GM12878 (cell line): ENCODE measurements around the gene GPRC5B. TPM values are rescaled to one million over a fixed set of nuclear protein-coding genes. Genes with fewer than 3 reads are reported as not detected.

Source experiments
- ATAC-seq: fragments of 200-7000 bp; cut with Tn5 transposase; 3 replicates; pipeline ENCODE4 v1.9.1; 2020; ENCODE audit warnings: mild to moderate bottlenecking, moderate library complexity
- BruUV-seq: library from RNA; stranded (reverse); fragments of 400-500 nt; replicated peaks from 2 replicates; lab custom pipeline; 2021; lab: Mats Ljungman, UMichigan
- CTCF ChIA-PET: fragments of 300-600 bp; sonication (Branson Sonifier 250); formaldehyde crosslinking; extraction: SDS; loops from one replicate; lab custom pipeline; 2021; ENCODE audit warnings: inconsistent platforms; lab: Yijun Ruan, JAX
- POLR2A ChIA-PET: fragments of 350-600 bp; formaldehyde crosslinking; extraction: SDS; loops from one replicate; lab custom pipeline; 2021; ENCODE audit warnings: inconsistent platforms; lab: Charles Lee
- RAD21 ChIA-PET: fragments of 300-600 bp; sonication (Branson Sonifier 250); formaldehyde crosslinking; loops from one replicate; lab custom pipeline; 2023; ENCODE audit warnings: antibody characterized with exemption; ENCODE audit not compliant: unreplicated experiment; lab: Charles Lee
- SMC1A ChIA-PET: fragments of 300-600 bp; sonication (Branson Sonifier 250); formaldehyde crosslinking; loops from one replicate; lab custom pipeline; 2023; ENCODE audit not compliant: unreplicated experiment, uncharacterized antibody; lab: Charles Lee
- DNase-seq: peaks from one replicate; pipeline ENCODE4 v3.0.0-alpha.2; 2011; ENCODE audit warnings: low read depth, low spot score
- FAIRE-seq: peaks from 3 replicates; lab custom pipeline; 2011; peaks lifted over from hg19 to GRCh38; lab: Jason Lieb, UNC
- H2AFZ ChIP-seq: 2 replicates; pipeline ENCODE4 v1.6.0; 2011; ENCODE audit warnings: low read depth, low read length, control low read depth; ENCODE audit not compliant: control insufficient read depth
- H3K27ac ChIP-seq: 2 replicates; pipeline ENCODE4 v1.5.1; 2011; ENCODE audit warnings: control low read depth; ENCODE audit not compliant: control insufficient read depth, insufficient read depth
- H3K27me3 ChIP-seq, 2 experiments: replicated peaks in 1 of 2; 2 replicates each; pipeline versions ENCODE4 v1.6.0 to v1.6.1; 2011; ENCODE audit warnings: low read length in 1 of 2; ENCODE audit not compliant: control insufficient read depth in 2 of 2, insufficient read depth in 2 of 2
- H3K36me3 ChIP-seq, 2 experiments: 2 replicates each; pipeline ENCODE4 v1.5.1; 2011; ENCODE audit warnings: low read length in 1 of 2; ENCODE audit not compliant: control insufficient read depth in 2 of 2, insufficient read depth in 2 of 2
- H3K4me1 ChIP-seq: 2 replicates; pipeline ENCODE4 v1.6.1; 2011; ENCODE audit warnings: mild to moderate bottlenecking, low read length, moderate library complexity, mixed read lengths; ENCODE audit not compliant: control insufficient read depth, insufficient read depth
- H3K4me2 ChIP-seq: 2 replicates; pipeline ENCODE4 v1.6.0; 2011; ENCODE audit warnings: control low read depth; ENCODE audit not compliant: control insufficient read depth, insufficient read depth
- H3K4me3 ChIP-seq: fragments of 200-600 bp; sonication (generic); 2 replicates; pipeline ENCODE4 v1.5.1; 2016
- H3K79me2 ChIP-seq: 2 replicates; pipeline ENCODE4 v1.6.0; 2011; ENCODE audit warnings: low read length; ENCODE audit not compliant: control insufficient read depth, insufficient read depth
- H3K9ac ChIP-seq: 2 replicates; pipeline ENCODE4 v1.8.0; 2011; ENCODE audit warnings: low read length, control low read depth, mixed read lengths; ENCODE audit not compliant: control insufficient read depth, insufficient read depth
- H3K9me3 ChIP-seq: replicated peaks from 3 replicates; pipeline ENCODE4 v1.5.1; 2011; ENCODE audit warnings: mild to moderate bottlenecking, low read length; ENCODE audit not compliant: control insufficient read depth, insufficient read depth
- H4K20me1 ChIP-seq: 2 replicates; pipeline ENCODE4 v1.6.0; 2011; ENCODE audit not compliant: control insufficient read depth, insufficient read depth
- FOXM1 ChIP-seq: IDR thresholded peaks from 2 replicates; pipeline ENCODE4 v1.6.1; 2012; ENCODE audit warnings: low read depth, mild to moderate bottlenecking, inconsistent platforms, low read length, moderate library complexity
- GATAD2B ChIP-seq: fragments of 450-650 bp; conservative IDR thresholded peaks from 2 replicates; pipeline ENCODE4 v1.6.1; 2017; ENCODE audit warnings: low read depth, mild to moderate bottlenecking, moderate library complexity
- JUNB ChIP-seq: IDR thresholded peaks from 2 replicates; pipeline ENCODE4 v1.6.1; 2016; ENCODE audit warnings: antibody characterized with exemption, mild to moderate bottlenecking
- MEF2A ChIP-seq: IDR thresholded peaks from 2 replicates; pipeline ENCODE4 v1.6.1; 2011; ENCODE audit warnings: low read depth, mild to moderate bottlenecking, low read length, moderate library complexity; ENCODE audit not compliant: insufficient read depth
- RBBP5 ChIP-seq: fragments of 200-600 bp; sonication (generic); conservative IDR thresholded peaks from 2 replicates; pipeline ENCODE4 v1.6.1; 2016
- WRNIP1 ChIP-seq: IDR thresholded peaks from 2 replicates; pipeline ENCODE4 v1.6.1; 2011; ENCODE audit warnings: low read depth, low read length, improper control_type of control experiment, borderline replicate concordance
- ZBED1 ChIP-seq: IDR thresholded peaks from 2 replicates; pipeline ENCODE4 v1.6.1; 2016; ENCODE audit warnings: borderline replicate concordance
- ZNF622 ChIP-seq: fragments of 450-650 bp; IDR thresholded peaks from 2 replicates; pipeline ENCODE4 v1.6.1; 2017; ENCODE audit warnings: mild to moderate bottlenecking, inconsistent platforms
- WGBS: methylation state at CpG from one replicate; pipeline ENCODE4 v1.1.6; 2016; ENCODE audit warnings: low lambda C conversion rate; ENCODE audit not compliant: insufficient replicate concordance, insufficient coverage; ENCODE audit errors: missing lambda C conversion rate; 5-methylcytosine and 5-hydroxymethylcytosine counted together
- in situ Hi-C: fragments of 300-500 bp; cut with MboI; formaldehyde crosslinking; loops from 9 replicates; pipeline ENCODE4 v1.14.3; 2018; ENCODE audit warnings: mixed read lengths
- intact Hi-C: fragments of 100-400 bp; cut with micrococcal nuclease; formaldehyde crosslinking; loops from one replicate; pipeline ENCODE4 v1.14.2; 2022; ENCODE audit not compliant: unreplicated experiment
- polyA plus RNA-seq, 11 experiments: library from polyadenylated mRNA; depleted of rRNA in 4 of 11; unstranded in 6 of 11; stranded (reverse) in 5 of 11; fragments of >200 nt; fragmentation: Nextera tagmentation in 4 of 11; fragmentation: Illumina TruSeq in 1 of 11; extraction: Ambion mirVana in 4 of 11; extraction: Trizol in 1 of 11; gene quantifications; 1 replicate in 1 of 11; 2 replicates in 10 of 11; pipeline versions ENCODE4 v1.2.1 to v1.2.3, GENCODE V29; 2011 to 2016; ENCODE audit warnings: inconsistent platforms in 2 of 11, missing spikeins in 2 of 11, low read depth in 1 of 11
- total RNA-seq, 4 experiments: library from RNA; depleted of rRNA in 3 of 4; stranded (reverse); fragments of >200 nt in 3 of 4; fragmentation: Illumina TruSeq in 1 of 4; extraction: Trizol in 1 of 4; gene quantifications; 2 replicates each; pipeline versions ENCODE4 v1.2.1 to v1.2.3, GENCODE V29; 2013 to 2021
- TF ChIP-seq, protein P1 (sequence below): fragments of 450-650 bp; formaldehyde crosslinking; IDR thresholded peaks from 2 replicates; pipeline ENCODE4 v1.5.0; 2022; ENCODE audit warnings: mild to moderate bottlenecking, missing genetic modification characterization
- TF ChIP-seq, protein P2 (sequence below): fragments of 450-650 bp; IDR thresholded peaks from 2 replicates; pipeline ENCODE4 v1.6.1; 2016; ENCODE audit warnings: mild to moderate bottlenecking
- TF ChIP-seq, protein P3 (sequence below): fragments of 450-650 bp; IDR thresholded peaks from 2 replicates; pipeline ENCODE4 v1.6.1; 2016; ENCODE audit warnings: mild to moderate bottlenecking

Gene GPRC5B
- total and polyA plus RNA-seq, 10 of the 15 experiments (the other 5 are each of a cell fraction or from before 2014, with no cell fraction given): 0.01 to 0.42 (median 0.15) TPM; not detected in 2

DNA sequence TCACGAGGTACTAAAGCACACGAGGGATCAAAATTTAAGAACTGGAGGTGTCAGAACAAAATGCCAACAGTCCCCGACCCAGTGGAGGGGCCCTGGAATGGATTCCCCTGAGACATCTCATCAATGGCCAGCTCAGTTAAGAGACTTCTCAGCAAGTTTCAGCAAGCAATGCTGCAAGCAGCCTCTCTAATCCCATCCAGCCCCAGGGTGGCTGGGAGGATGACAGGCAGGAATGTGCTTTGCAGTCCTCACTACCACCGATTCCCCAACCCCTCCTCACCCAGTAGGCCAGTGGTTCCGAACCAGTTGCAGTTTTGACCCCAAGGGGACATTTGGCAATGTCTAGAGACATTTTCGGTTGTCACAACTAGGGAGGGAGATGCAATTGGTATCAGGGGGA, 8.7 kb downstream of the GPRC5B start:
- Histone ChIP-seq H3K9me3 (no peaks in the 10 kb centered on the region), H4K20me1 (no peaks in the 10 kb centered on the region), H3K79me2 (no peaks in the 10 kb centered on the region), H3K4me2 (no peak overlapping the region), H3K4me1 (no peaks in the 10 kb centered on the region), H2AFZ (no peak overlapping the region), H3K36me3 (no peaks in the 10 kb centered on the region), H3K27me3 (no peaks in the 10 kb centered on the region), H3K27ac (no peak overlapping the region), H3K9ac (no peak overlapping the region), H3K4me3 (no peak overlapping the region)
- DNase-seq (no peak), ATAC-seq (no peak), FAIRE-seq (no peak)
- in situ Hi-C loops: no loop called here
- ChIA-PET CTCF (no interaction called here), POLR2A (no interaction called here), SMC1A (no interaction called here), RAD21 (no interaction called here)
- BruUV-seq: no TSS peak
- TF ChIP-seq, protein P1, sequence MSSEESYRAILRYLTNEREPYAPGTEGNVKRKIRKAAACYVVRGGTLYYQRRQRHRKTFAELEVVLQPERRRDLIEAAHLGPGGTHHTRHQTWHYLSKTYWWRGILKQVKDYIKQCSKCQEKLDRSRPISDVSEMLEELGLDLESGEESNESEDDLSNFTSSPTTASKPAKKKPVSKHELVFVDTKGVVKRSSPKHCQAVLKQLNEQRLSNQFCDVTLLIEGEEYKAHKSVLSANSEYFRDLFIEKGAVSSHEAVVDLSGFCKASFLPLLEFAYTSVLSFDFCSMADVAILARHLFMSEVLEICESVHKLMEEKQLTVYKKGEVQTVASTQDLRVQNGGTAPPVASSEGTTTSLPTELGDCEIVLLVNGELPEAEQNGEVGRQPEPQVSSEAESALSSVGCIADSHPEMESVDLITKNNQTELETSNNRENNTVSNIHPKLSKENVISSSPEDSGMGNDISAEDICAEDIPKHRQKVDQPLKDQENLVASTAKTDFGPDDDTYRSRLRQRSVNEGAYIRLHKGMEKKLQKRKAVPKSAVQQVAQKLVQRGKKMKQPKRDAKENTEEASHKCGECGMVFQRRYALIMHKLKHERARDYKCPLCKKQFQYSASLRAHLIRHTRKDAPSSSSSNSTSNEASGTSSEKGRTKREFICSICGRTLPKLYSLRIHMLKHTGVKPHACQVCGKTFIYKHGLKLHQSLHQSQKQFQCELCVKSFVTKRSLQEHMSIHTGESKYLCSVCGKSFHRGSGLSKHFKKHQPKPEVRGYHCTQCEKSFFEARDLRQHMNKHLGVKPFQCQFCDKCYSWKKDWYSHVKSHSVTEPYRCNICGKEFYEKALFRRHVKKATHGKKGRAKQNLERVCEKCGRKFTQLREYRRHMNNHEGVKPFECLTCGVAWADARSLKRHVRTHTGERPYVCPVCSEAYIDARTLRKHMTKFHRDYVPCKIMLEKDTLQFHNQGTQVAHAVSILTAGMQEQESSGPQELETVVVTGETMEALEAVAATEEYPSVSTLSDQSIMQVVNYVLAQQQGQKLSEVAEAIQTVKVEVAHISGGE: no peak
- TF ChIP-seq WRNIP1 (no peak), ZBED1 (no peak), JUNB (no peak), GATAD2B (no peak), ZNF622 (no peak), MEF2A (no peak), RBBP5 (no peak), FOXM1 (no peak)
- TF ChIP-seq, protein P2, sequence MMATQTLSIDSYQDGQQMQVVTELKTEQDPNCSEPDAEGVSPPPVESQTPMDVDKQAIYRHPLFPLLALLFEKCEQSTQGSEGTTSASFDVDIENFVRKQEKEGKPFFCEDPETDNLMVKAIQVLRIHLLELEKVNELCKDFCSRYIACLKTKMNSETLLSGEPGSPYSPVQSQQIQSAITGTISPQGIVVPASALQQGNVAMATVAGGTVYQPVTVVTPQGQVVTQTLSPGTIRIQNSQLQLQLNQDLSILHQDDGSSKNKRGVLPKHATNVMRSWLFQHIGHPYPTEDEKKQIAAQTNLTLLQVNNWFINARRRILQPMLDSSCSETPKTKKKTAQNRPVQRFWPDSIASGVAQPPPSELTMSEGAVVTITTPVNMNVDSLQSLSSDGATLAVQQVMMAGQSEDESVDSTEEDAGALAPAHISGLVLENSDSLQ: no peak
- TF ChIP-seq, protein P3, sequence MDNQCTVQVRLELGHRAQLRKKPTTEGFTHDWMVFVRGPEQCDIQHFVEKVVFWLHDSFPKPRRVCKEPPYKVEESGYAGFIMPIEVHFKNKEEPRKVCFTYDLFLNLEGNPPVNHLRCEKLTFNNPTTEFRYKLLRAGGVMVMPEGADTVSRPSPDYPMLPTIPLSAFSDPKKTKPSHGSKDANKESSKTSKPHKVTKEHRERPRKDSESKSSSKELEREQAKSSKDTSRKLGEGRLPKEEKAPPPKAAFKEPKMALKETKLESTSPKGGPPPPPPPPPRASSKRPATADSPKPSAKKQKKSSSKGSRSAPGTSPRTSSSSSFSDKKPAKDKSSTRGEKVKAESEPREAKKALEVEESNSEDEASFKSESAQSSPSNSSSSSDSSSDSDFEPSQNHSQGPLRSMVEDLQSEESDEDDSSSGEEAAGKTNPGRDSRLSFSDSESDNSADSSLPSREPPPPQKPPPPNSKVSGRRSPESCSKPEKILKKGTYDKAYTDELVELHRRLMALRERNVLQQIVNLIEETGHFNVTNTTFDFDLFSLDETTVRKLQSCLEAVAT: no peak
- intact Hi-C loops: no loop called here
- 19% methylated on average over 6 of the region's 6 CpGs for WGBS
